Measurements from ENCODE around the gene TSC2. TPM values are rescaled to one million over a fixed set of nuclear protein-coding genes. Genes with fewer than 3 reads are reported as not detected.

TSC2 gene
- total and polyA plus RNA-seq, 4 donors: 23.3 to 51.2 (median 28.7) TPM

- DNase-seq (ENCODE audit: low spot score): no peak
- Histone ChIP-seq H3K9ac (ENCODE audit: low read depth in 1 of 2, low read length in 2 of 2) (no peak overlapping the region), H3K27me3 (ENCODE audit: control insufficient read depth in 4 of 4, insufficient read depth in 4 of 4, low read length in 3 of 4) (no peaks in the 10 kb centered on the region), H3K4me3 (ENCODE audit: low read depth in 1 of 3, low read length in 3 of 3) (no peak overlapping the region), H3K9me3 (ENCODE audit: control insufficient read depth in 4 of 4, low read length in 3 of 4) (no peaks in the 10 kb centered on the region), H3K4me1 (ENCODE audit: control insufficient read depth in 4 of 4, insufficient read depth in 4 of 4, low read length in 3 of 4) (peaks cover 0 to 6% (median 1%) of the 10 kb centered on the region in 4 donors), H3K27ac (ENCODE audit: low read depth in 1 of 2, low read length in 2 of 2) (no peak overlapping the region), H3K36me3 (ENCODE audit: control insufficient read depth in 4 of 4, insufficient read depth in 3 of 4, low read depth in 1 of 4, low read length in 3 of 4) (peaks cover 24 to 66% (median 28%) of the 10 kb centered on the region in 4 donors)
- WGBS: 95% methylated on average over 27 of the region's 27 CpGs
- no peak for TF ChIP-seq GABPA (IDR thresholded peaks at IDR 0.05 in 1 of 2, conservative IDR thresholded peaks at IDR 0.05 in 1 of 2)
- no peak for TF ChIP-seq NR2F2 (IDR thresholded peaks at IDR 0.05)
- TF ChIP-seq FOXA2 (IDR thresholded peaks at IDR 0.05): no peak
- TF ChIP-seq TAF1 (conservative IDR thresholded peaks at IDR 0.05): no peak
- TF ChIP-seq JUND (IDR thresholded peaks at IDR 0.05): no peak
Observed at GRCh38 chr16:1998360-1998835, 49.4 kb upstream of the TSC2 start.

GRCh38 chr16:1998852-1999801 is 48.7 kb upstream of the TSC2 start:
- H3K36me3 ChIP-seq (ENCODE audit: control insufficient read depth in 4 of 4, insufficient read depth in 3 of 4, low read depth in 1 of 4, low read length in 3 of 4): peaks cover 24 to 67% (median 28%) of the 10 kb centered on the region in 4 donors

GRCh38 chr16:1999866-2000514 is 47.8 kb upstream of the TSC2 start:
- WGBS: 93% methylated on average over 28 of the region's 28 CpGs
- TF ChIP-seq NR2F2 (IDR thresholded peaks at IDR 0.05) (no peak), SP1 (IDR thresholded peaks at IDR 0.05) (no peak), HNF4A (conservative IDR thresholded peaks at IDR 0.05) (no peak), ZBTB33 (IDR thresholded peaks at IDR 0.05) (no peak), EGR1 (IDR thresholded peaks at IDR 0.05; ENCODE audit: low read depth in 2 of 2) (no peak), YY1 (IDR thresholded peaks at IDR 0.05) (no peak)
- Histone ChIP-seq H3K9ac (ENCODE audit: low read depth in 1 of 2, low read length in 2 of 2) (no peak overlapping the region), H3K4me3 (ENCODE audit: low read depth in 1 of 3, low read length in 3 of 3) (no peak overlapping the region), H3K4me1 (ENCODE audit: control insufficient read depth in 4 of 4, insufficient read depth in 4 of 4, low read length in 3 of 4) (peaks cover 10 to 18% (median 15%) of the 10 kb centered on the region in 4 donors), H3K27me3 (ENCODE audit: control insufficient read depth in 4 of 4, insufficient read depth in 4 of 4, low read length in 3 of 4) (no peaks in the 10 kb centered on the region), H3K27ac (ENCODE audit: low read depth in 1 of 2, low read length in 2 of 2) (no peak overlapping the region), H3K9me3 (ENCODE audit: control insufficient read depth in 4 of 4, low read length in 3 of 4) (no peaks in the 10 kb centered on the region), H3K36me3 (ENCODE audit: control insufficient read depth in 4 of 4, insufficient read depth in 3 of 4, low read depth in 1 of 4, low read length in 3 of 4) (peaks cover 24 to 67% (median 28%) of the 10 kb centered on the region in 4 donors)
- DNase-seq (ENCODE audit: low spot score): no peak

More at GRCh38 chr16:1998852-1999801, 48.7 kb upstream of the TSC2 start:
- Histone ChIP-seq H3K27ac (ENCODE audit: low read depth in 1 of 2, low read length in 2 of 2) (no peak overlapping the region), H3K9ac (ENCODE audit: low read depth in 1 of 2, low read length in 2 of 2) (no peak overlapping the region), H3K4me3 (ENCODE audit: low read depth in 1 of 3, low read length in 3 of 3) (no peak overlapping the region), H3K9me3 (ENCODE audit: control insufficient read depth in 4 of 4, low read length in 3 of 4) (no peaks in the 10 kb centered on the region), H3K4me1 (ENCODE audit: control insufficient read depth in 4 of 4, insufficient read depth in 4 of 4, low read length in 3 of 4) (peaks cover 2 to 9% (median 6%) of the 10 kb centered on the region in 4 donors), H3K27me3 (ENCODE audit: control insufficient read depth in 4 of 4, insufficient read depth in 4 of 4, low read length in 3 of 4) (no peaks in the 10 kb centered on the region)
- no peak for DNase-seq (ENCODE audit: low spot score)
- TF ChIP-seq JUND (IDR thresholded peaks at IDR 0.05) (no peak), EGR1 (IDR thresholded peaks at IDR 0.05; ENCODE audit: low read depth in 2 of 2) (no peak), ZBTB33 (IDR thresholded peaks at IDR 0.05) (no peak), SP1 (IDR thresholded peaks at IDR 0.05) (no peak), FOXA1 (IDR thresholded peaks at IDR 0.05) (no peak), RXRA (IDR thresholded peaks at IDR 0.05) (no peak), TAF1 (conservative IDR thresholded peaks at IDR 0.05) (no peak), RAD21 (IDR thresholded peaks at IDR 0.05) (no peak), HNF4A (conservative IDR thresholded peaks at IDR 0.05) (no peak), GABPA (IDR thresholded peaks at IDR 0.05 in 1 of 2, conservative IDR thresholded peaks at IDR 0.05 in 1 of 2) (no peak)
- WGBS: 96% methylated on average over 39 of the region's 39 CpGs

Data from liver (tissue), 9 donors.